Natural killer cell (primary cell): ENCODE measurements around the gene CTAGE6. TPM values are rescaled to one million over a fixed set of nuclear protein-coding genes. Genes with fewer than 3 reads are reported as not detected.
"Not testable (repeated sequence)": the region's sequence is repeated elsewhere in the genome, so short reads cannot be mapped to it uniquely, and the experiment has no call there.

ENCODE experiments used
- ATAC-seq, 3 donors: fragments of 150-1000 bp in 2 of 3; fragments of 200-7000 bp in 1 of 3; cut with Tn5 transposase; 1 replicate in 1 of 3; 2 replicates in 2 of 3; pipeline ENCODE4 v1.10.0; 2021; ENCODE audit warnings: mild to moderate bottlenecking in 2 of 3, moderate library complexity in 2 of 3
- DNase-seq, 2 donors: peaks; one replicate each; pipeline versions ENCODE4 v3.0.0 to v3.0.0-alpha.2; 2013 to 2021; ENCODE audit warnings: mixed read lengths in 1 of 2
- H3K27ac ChIP-seq: one replicate; pipeline ENCODE4 v1.5.1; 2013; ENCODE audit warnings: mild to moderate bottlenecking, low read length
- H3K27me3 ChIP-seq: one replicate; pipeline ENCODE4 v1.6.1; 2013; ENCODE audit warnings: low read length; ENCODE audit not compliant: control insufficient read depth, insufficient read depth
- H3K36me3 ChIP-seq: one replicate; pipeline ENCODE4 v1.6.1; 2013; ENCODE audit warnings: low read length; ENCODE audit not compliant: control insufficient read depth, insufficient read depth
- H3K4me1 ChIP-seq: one replicate; pipeline ENCODE4 v1.6.1; 2013; ENCODE audit warnings: low read length; ENCODE audit not compliant: control insufficient read depth, insufficient read depth
- H3K4me3 ChIP-seq: one replicate; pipeline ENCODE4 v1.5.1; 2013; ENCODE audit warnings: low read length
- H3K9me3 ChIP-seq: one replicate; pipeline ENCODE4 v1.6.1; 2013; ENCODE audit warnings: low read length; ENCODE audit not compliant: control insufficient read depth, insufficient read depth
- H3K27ac Mint-ChIP-seq, 2 donors: one replicate each; pipeline ENCODE4 v1.8.0; 2022; ENCODE audit warnings: mild to moderate bottlenecking in 2 of 2, mixed read lengths in 2 of 2, moderate library complexity in 1 of 2
- H3K27me3 Mint-ChIP-seq, 2 donors: one replicate each; pipeline ENCODE4 v1.8.0; 2022; ENCODE audit warnings: low read depth in 2 of 2, mixed read lengths in 2 of 2
- H3K36me3 Mint-ChIP-seq: one replicate; pipeline ENCODE4 v1.8.0; 2022; ENCODE audit warnings: mixed read lengths
- H3K4me1 Mint-ChIP-seq, 2 donors: one replicate each; pipeline ENCODE4 v1.8.0; 2022; ENCODE audit warnings: mixed read lengths in 2 of 2
- H3K4me3 Mint-ChIP-seq: one replicate; pipeline ENCODE4 v1.8.0; 2022; ENCODE audit warnings: mild to moderate bottlenecking, moderate library complexity, mixed read lengths
- H3K9me3 Mint-ChIP-seq, 2 donors: one replicate each; pipeline ENCODE4 v1.8.0; 2022; ENCODE audit warnings: mixed read lengths in 2 of 2
- WGBS: methylation state at CpG from one replicate; pipeline ENCODE4 v1.1.7; 2013; ENCODE audit warnings: missing lambda C conversion rate; ENCODE audit not compliant: insufficient coverage; 5-methylcytosine and 5-hydroxymethylcytosine counted together
- intact Hi-C: fragments of 100-400 bp; cut with micrococcal nuclease; formaldehyde crosslinking; loops from one replicate; pipeline ENCODE4 v1.14.2; 2022
- total RNA-seq, 4 donors: library from RNA; stranded (reverse); fragments of 120-200 nt in 1 of 4; gene quantifications; one replicate each; pipeline versions ENCODE4 v1.2.3 to v1.2.4, GENCODE V29; 2013 to 2022

The CTAGE6 gene
- total RNA-seq, 3 donors from 2014 or later (not counting 1 experiment from before 2014, with no cell fraction given), result 0.16 to 0.72 (median 0.40) TPM

GRCh38 chr7:143711727-143712324, 45.7 kb downstream of the CTAGE6 start:
- H3K9me3 Mint-ChIP-seq, H3K27ac Mint-ChIP-seq, H3K27ac ChIP-seq, H3K27me3 Mint-ChIP-seq, DNase-seq, H3K27me3 ChIP-seq, H3K4me1 ChIP-seq, ATAC-seq, H3K4me3 ChIP-seq, H3K36me3 Mint-ChIP-seq, H3K9me3 ChIP-seq, H3K4me1 Mint-ChIP-seq, intact Hi-C loops, H3K4me3 Mint-ChIP-seq, H3K36me3 ChIP-seq: not testable (repeated sequence)
- whole genome bisulfite sequencing, result no CpG with 5 or more reads among the region's 4 CpGs

DNA sequence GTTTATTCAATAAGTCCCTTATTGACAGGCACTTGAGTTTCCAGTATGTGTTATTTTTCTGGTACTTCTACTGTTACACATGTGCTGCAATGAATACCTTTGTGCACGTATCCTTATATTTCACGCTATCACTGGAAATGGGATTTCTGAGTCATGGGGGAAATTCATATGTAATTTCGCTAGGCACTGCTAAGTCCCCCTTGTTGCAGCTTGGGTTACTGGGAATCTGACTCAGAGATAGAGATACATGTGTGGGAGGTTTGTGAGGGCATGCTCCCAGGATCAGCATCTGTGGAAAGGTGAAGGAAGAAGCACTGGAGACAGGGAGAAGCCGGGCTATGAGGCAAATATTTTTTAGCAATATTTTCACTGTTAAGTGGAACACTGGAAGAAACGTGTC, 47.6 kb downstream of the CTAGE6 start:
- H3K36me3 Mint-ChIP-seq, H3K27ac Mint-ChIP-seq, H3K4me3 ChIP-seq, DNase-seq, H3K36me3 ChIP-seq, H3K4me1 ChIP-seq, H3K4me1 Mint-ChIP-seq, H3K4me3 Mint-ChIP-seq, intact Hi-C loops, H3K27ac ChIP-seq, H3K9me3 Mint-ChIP-seq, H3K27me3 ChIP-seq, H3K27me3 Mint-ChIP-seq, H3K9me3 ChIP-seq, ATAC-seq: not testable (repeated sequence)
- WGBS, result no CpG with 5 or more reads among the region's 5 CpGs

Other genes with a start within 250 kb of the CTAGE6 start
- gene CTAGE15, start 185.9 kb downstream of the CTAGE6 start, total RNA-seq, result under 1 TPM in 2 of 3 donors, not detected in 1; 0.39 to 0.42 TPM
- gene TCAF2, start 136.7 kb downstream of the CTAGE6 start, total RNA-seq, result 10 to 100 TPM in 1 of 3 donors, 1 to 10 TPM in 2; 8.0 to 10.4 (median 8.7) TPM
- 10 to 100 TPM; 12.7 to 24.5 (median 18.8) TPM for gene TCAF1, start 144.5 kb upstream of the CTAGE6 start, total RNA-seq
- not detected for gene OR2F2, start 177.5 kb upstream of the CTAGE6 start, total RNA-seq
- not detected for gene OR2F1, start 197.1 kb upstream of the CTAGE6 start, total RNA-seq
- gene OR6B1, start 242.6 kb upstream of the CTAGE6 start, total RNA-seq, result not detected